Measurements from ENCODE around the gene EGFR.

EGFR gene

GRCh38 chr7:54989453-54990225 lies 29.2 kb upstream of the EGFR start:
- Histone ChIP-seq H3K36me3 (ENCODE audit: control insufficient read depth, insufficient read depth, low read length) (no peaks in the 10 kb centered on the region), H3K9ac (ENCODE audit: low read length) (no peak overlapping the region), H3K9me3 (ENCODE audit: control insufficient read depth, insufficient read depth, low read depth, low read length) (no peaks in the 10 kb centered on the region), H3K4me3 (ENCODE audit: low read depth, low read length) (no peak overlapping the region), H3K27me3 (ENCODE audit: control insufficient read depth, insufficient read depth, low read length) (no peaks in the 10 kb centered on the region), H3K27ac (ENCODE audit: low read depth, low read length) (no peak overlapping the region), H3K4me1 (ENCODE audit: control insufficient read depth, insufficient read depth, low read length) (no peaks in the 10 kb centered on the region)

- H3K4me1 ChIP-seq (ENCODE audit: control insufficient read depth, insufficient read depth, low read length) = no peaks in the 10 kb centered on the region
- H3K9me3 ChIP-seq (ENCODE audit: control insufficient read depth, insufficient read depth, low read depth, low read length) = no peaks in the 10 kb centered on the region
- no peak overlapping the region for H3K9ac ChIP-seq (ENCODE audit: low read length)
- no peaks in the 10 kb centered on the region for H3K36me3 ChIP-seq (ENCODE audit: control insufficient read depth, insufficient read depth, low read length)
- H3K27ac ChIP-seq (ENCODE audit: low read depth, low read length) = no peak overlapping the region
- H3K27me3 ChIP-seq (ENCODE audit: control insufficient read depth, insufficient read depth, low read length) = no peaks in the 10 kb centered on the region
- H3K4me3 ChIP-seq (ENCODE audit: low read depth, low read length) = no peak overlapping the region
Observed at GRCh38 chr7:54991341-54991740, 27.5 kb upstream of the EGFR start.

GRCh38 chr7:54992871-54993475 lies 25.8 kb upstream of the EGFR start:
- no peak overlapping the region for H3K27ac ChIP-seq (ENCODE audit: low read depth, low read length)

GRCh38 chr7:54995166-54995565 lies 23.7 kb upstream of the EGFR start:
- Histone ChIP-seq H3K27ac (ENCODE audit: low read depth, low read length) (no peak overlapping the region), H3K27me3 (ENCODE audit: control insufficient read depth, insufficient read depth, low read length) (no peaks in the 10 kb centered on the region; the same call in 1 of the 2 replicates), H3K4me1 (ENCODE audit: control insufficient read depth, insufficient read depth, low read length) (no peaks in the 10 kb centered on the region), H3K9ac (ENCODE audit: low read length) (no peak overlapping the region), H3K9me3 (ENCODE audit: control insufficient read depth, insufficient read depth, low read depth, low read length) (no peaks in the 10 kb centered on the region), H3K36me3 (ENCODE audit: control insufficient read depth, insufficient read depth, low read length) (no peaks in the 10 kb centered on the region), H3K4me3 (ENCODE audit: low read depth, low read length) (no peak overlapping the region)

More at GRCh38 chr7:54992871-54993475, 25.8 kb upstream of the EGFR start:
- H3K36me3 ChIP-seq (ENCODE audit: control insufficient read depth, insufficient read depth, low read length) = no peaks in the 10 kb centered on the region
- no peaks in the 10 kb centered on the region; the same call in 1 of the 2 replicates for H3K27me3 ChIP-seq (ENCODE audit: control insufficient read depth, insufficient read depth, low read length)
- H3K4me1 ChIP-seq (ENCODE audit: control insufficient read depth, insufficient read depth, low read length) = no peaks in the 10 kb centered on the region
- no peaks in the 10 kb centered on the region for H3K9me3 ChIP-seq (ENCODE audit: control insufficient read depth, insufficient read depth, low read depth, low read length)
- H3K9ac ChIP-seq (ENCODE audit: low read length) = no peak overlapping the region
- no peak overlapping the region for H3K4me3 ChIP-seq (ENCODE audit: low read depth, low read length)

GRCh38 chr7:54995610-54996363 lies 23.0 kb upstream of the EGFR start:
- Histone ChIP-seq H3K27ac (ENCODE audit: low read depth, low read length) (no peak overlapping the region), H3K9me3 (ENCODE audit: control insufficient read depth, insufficient read depth, low read depth, low read length) (no peaks in the 10 kb centered on the region), H3K9ac (ENCODE audit: low read length) (no peak overlapping the region), H3K27me3 (ENCODE audit: control insufficient read depth, insufficient read depth, low read length) (no peaks in the 10 kb centered on the region; the same call in 1 of the 2 replicates), H3K4me3 (ENCODE audit: low read depth, low read length) (no peak overlapping the region), H3K4me1 (ENCODE audit: control insufficient read depth, insufficient read depth, low read length) (no peaks in the 10 kb centered on the region), H3K36me3 (ENCODE audit: control insufficient read depth, insufficient read depth, low read length) (no peaks in the 10 kb centered on the region)

GRCh38 chr7:54996391-54996790 lies 22.4 kb upstream of the EGFR start:
- H3K9me3 ChIP-seq (ENCODE audit: control insufficient read depth, insufficient read depth, low read depth, low read length) = no peaks in the 10 kb centered on the region
- H3K4me1 ChIP-seq (ENCODE audit: control insufficient read depth, insufficient read depth, low read length) = no peaks in the 10 kb centered on the region
- H3K9ac ChIP-seq (ENCODE audit: low read length) = no peak overlapping the region
- H3K27me3 ChIP-seq (ENCODE audit: control insufficient read depth, insufficient read depth, low read length) = no peaks in the 10 kb centered on the region; the same call in 1 of the 2 replicates
- no peaks in the 10 kb centered on the region for H3K36me3 ChIP-seq (ENCODE audit: control insufficient read depth, insufficient read depth, low read length)
- H3K27ac ChIP-seq (ENCODE audit: low read depth, low read length) = no peak overlapping the region
- no peak overlapping the region for H3K4me3 ChIP-seq (ENCODE audit: low read depth, low read length)

GRCh38 chr7:55004579-55004978 lies 14.2 kb upstream of the EGFR start:
- Histone ChIP-seq H3K27ac (ENCODE audit: low read depth, low read length) (no peak overlapping the region), H3K4me3 (ENCODE audit: low read depth, low read length) (no peak overlapping the region), H3K4me1 (ENCODE audit: control insufficient read depth, insufficient read depth, low read length) (no peaks in the 10 kb centered on the region), H3K9ac (ENCODE audit: low read length) (no peak overlapping the region), H3K36me3 (ENCODE audit: control insufficient read depth, insufficient read depth, low read length) (no peaks in the 10 kb centered on the region), H3K27me3 (ENCODE audit: control insufficient read depth, insufficient read depth, low read length) (peaks cover 3% of the 10 kb centered on the region; the same call in 1 of the 2 replicates), H3K9me3 (ENCODE audit: control insufficient read depth, insufficient read depth, low read depth, low read length) (no peaks in the 10 kb centered on the region)

- Histone ChIP-seq H3K4me3 (ENCODE audit: low read depth, low read length) (no peak overlapping the region), H3K27ac (ENCODE audit: low read depth, low read length) (no peak overlapping the region), H3K9ac (ENCODE audit: low read length) (no peak overlapping the region), H3K36me3 (ENCODE audit: control insufficient read depth, insufficient read depth, low read length) (no peaks in the 10 kb centered on the region), H3K4me1 (ENCODE audit: control insufficient read depth, insufficient read depth, low read length) (no peaks in the 10 kb centered on the region), H3K9me3 (ENCODE audit: control insufficient read depth, insufficient read depth, low read depth, low read length) (no peaks in the 10 kb centered on the region), H3K27me3 (ENCODE audit: control insufficient read depth, insufficient read depth, low read length) (peaks cover 3% of the 10 kb centered on the region; the same call in 1 of the 2 replicates)
Observed at GRCh38 chr7:55005241-55005851, 13.5 kb upstream of the EGFR start.

- Histone ChIP-seq H3K4me3 (ENCODE audit: low read depth, low read length) (no peak overlapping the region), H3K4me1 (ENCODE audit: control insufficient read depth, insufficient read depth, low read length) (no peaks in the 10 kb centered on the region), H3K9ac (ENCODE audit: low read length) (no peak overlapping the region)
Observed at GRCh38 chr7:55006499-55006898, 12.3 kb upstream of the EGFR start.

GRCh38 chr7:55013851-55014250 lies 5.0 kb upstream of the EGFR start:
- H3K9me3 ChIP-seq (ENCODE audit: control insufficient read depth, insufficient read depth, low read depth, low read length) = no peaks in the 10 kb centered on the region

More at GRCh38 chr7:55006499-55006898, 12.3 kb upstream of the EGFR start:
- no peak overlapping the region for H3K27ac ChIP-seq (ENCODE audit: low read depth, low read length)
- no peaks in the 10 kb centered on the region for H3K36me3 ChIP-seq (ENCODE audit: control insufficient read depth, insufficient read depth, low read length)
- H3K9me3 ChIP-seq (ENCODE audit: control insufficient read depth, insufficient read depth, low read depth, low read length) = no peaks in the 10 kb centered on the region
- peaks cover 3% of the 10 kb centered on the region; the same call in 1 of the 2 replicates for H3K27me3 ChIP-seq (ENCODE audit: control insufficient read depth, insufficient read depth, low read length)

More at GRCh38 chr7:55013851-55014250, 5.0 kb upstream of the EGFR start:
- Histone ChIP-seq H3K27ac (ENCODE audit: low read depth, low read length) (no peak overlapping the region), H3K9ac (ENCODE audit: low read length) (no peak overlapping the region), H3K4me3 (ENCODE audit: low read depth, low read length) (no peak overlapping the region), H3K36me3 (ENCODE audit: control insufficient read depth, insufficient read depth, low read length) (no peaks in the 10 kb centered on the region), H3K4me1 (ENCODE audit: control insufficient read depth, insufficient read depth, low read length) (no peaks in the 10 kb centered on the region), H3K27me3 (ENCODE audit: control insufficient read depth, insufficient read depth, low read length) (peaks cover 47% of the 10 kb centered on the region)

Data from HUES6 (cell line).